NB4 (cell line): Measurements from ENCODE around the gene NPAT.

ENCODE experiments used
- MYC ChIP-seq: IDR thresholded peaks from 2 replicates; pipeline ENCODE4 v1.6.1; 2011; ENCODE audit warnings: low read depth, low read length
- POLR2A ChIP-seq: IDR thresholded peaks from 2 replicates; pipeline ENCODE4 v1.6.1; 2011; ENCODE audit warnings: mild to moderate bottlenecking; ENCODE audit not compliant: insufficient read length; ENCODE audit errors: extremely low read depth
- TF ChIP-seq, protein P1 (sequence below): IDR thresholded peaks from one replicate; pipeline ENCODE4 v1.5.1; 2012; ENCODE audit warnings: low read depth, low read length
- TF ChIP-seq, protein P2 (sequence below): IDR thresholded peaks from 2 replicates; pipeline ENCODE4 v1.6.1; 2011; ENCODE audit warnings: low read depth, low read length

DNA sequence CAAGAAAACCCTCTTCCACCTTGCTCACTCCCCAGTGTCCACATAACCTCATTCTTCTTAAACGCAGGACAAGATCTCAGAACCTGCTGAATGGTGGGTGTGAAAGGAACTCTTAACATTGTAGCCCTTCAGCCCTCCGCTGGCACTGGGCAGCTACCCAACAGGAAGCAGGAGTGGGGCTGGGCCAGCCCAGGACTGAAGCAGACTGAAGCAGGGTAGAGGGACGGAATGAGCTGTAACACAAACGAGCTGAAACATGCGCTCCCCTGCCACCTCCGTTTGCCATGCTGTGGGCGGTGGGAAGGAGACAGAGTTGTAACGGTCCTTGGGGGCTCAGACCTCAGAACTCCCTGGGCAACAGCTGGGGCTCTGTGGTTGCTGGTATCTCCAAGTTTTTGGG, 23.6 kb downstream of the NPAT start:
- TF ChIP-seq, protein P1, sequence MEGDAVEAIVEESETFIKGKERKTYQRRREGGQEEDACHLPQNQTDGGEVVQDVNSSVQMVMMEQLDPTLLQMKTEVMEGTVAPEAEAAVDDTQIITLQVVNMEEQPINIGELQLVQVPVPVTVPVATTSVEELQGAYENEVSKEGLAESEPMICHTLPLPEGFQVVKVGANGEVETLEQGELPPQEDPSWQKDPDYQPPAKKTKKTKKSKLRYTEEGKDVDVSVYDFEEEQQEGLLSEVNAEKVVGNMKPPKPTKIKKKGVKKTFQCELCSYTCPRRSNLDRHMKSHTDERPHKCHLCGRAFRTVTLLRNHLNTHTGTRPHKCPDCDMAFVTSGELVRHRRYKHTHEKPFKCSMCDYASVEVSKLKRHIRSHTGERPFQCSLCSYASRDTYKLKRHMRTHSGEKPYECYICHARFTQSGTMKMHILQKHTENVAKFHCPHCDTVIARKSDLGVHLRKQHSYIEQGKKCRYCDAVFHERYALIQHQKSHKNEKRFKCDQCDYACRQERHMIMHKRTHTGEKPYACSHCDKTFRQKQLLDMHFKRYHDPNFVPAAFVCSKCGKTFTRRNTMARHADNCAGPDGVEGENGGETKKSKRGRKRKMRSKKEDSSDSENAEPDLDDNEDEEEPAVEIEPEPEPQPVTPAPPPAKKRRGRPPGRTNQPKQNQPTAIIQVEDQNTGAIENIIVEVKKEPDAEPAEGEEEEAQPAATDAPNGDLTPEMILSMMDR: no peak
- no peak for TF ChIP-seq POLR2A
- no peak for TF ChIP-seq MYC
- TF ChIP-seq, protein P2, sequence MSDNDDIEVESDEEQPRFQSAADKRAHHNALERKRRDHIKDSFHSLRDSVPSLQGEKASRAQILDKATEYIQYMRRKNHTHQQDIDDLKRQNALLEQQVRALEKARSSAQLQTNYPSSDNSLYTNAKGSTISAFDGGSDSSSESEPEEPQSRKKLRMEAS: no peak
